Astrocyte (in vitro differentiated cells and primary cell): ENCODE data around the gene ADGRL1.

Experiments used
- EZH2 ChIP-seq: IDR thresholded peaks from 2 replicates; pipeline ENCODE4 v1.6.1; 2012; ENCODE audit warnings: mild to moderate bottlenecking, low read length, inconsistent platforms; ENCODE audit not compliant: insufficient read depth
- TF ChIP-seq, protein P1 (sequence below): IDR thresholded peaks from 2 replicates; pipeline ENCODE4 v1.5.1; 2011; ENCODE audit warnings: low read depth, mild to moderate bottlenecking, inconsistent platforms, low read length, moderate library complexity; ENCODE audit not compliant: insufficient read depth

DNA sequence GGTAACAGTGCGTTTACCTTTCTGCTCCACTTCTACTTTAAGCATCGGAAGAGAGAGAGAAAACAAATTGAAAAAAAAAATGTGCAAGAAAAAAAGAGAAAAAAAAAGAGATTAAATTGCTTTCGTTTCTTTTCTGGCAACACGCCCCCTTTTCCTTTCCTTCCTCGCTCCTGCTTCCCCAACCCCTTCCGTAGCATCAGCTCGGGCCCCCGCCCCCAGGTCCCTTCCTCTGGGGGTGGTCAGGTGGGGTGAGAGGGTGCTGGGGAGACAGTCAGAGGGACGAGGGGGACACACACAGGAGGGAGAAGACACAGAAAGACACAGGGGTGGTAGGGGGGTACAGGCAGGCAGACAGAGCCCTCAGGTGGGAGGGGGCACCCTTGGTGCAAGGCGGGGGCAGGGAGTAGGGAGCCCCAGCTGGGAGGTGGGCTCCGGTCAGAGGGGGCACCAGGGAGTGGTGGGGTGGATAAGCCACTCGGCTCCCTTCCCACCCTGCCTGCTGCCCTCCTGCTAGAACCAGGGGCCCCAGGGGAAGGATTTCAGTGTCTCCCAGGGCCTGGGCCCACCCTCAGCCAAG is 38.9 kb downstream of the ADGRL1 start:
- TF ChIP-seq, protein P1, sequence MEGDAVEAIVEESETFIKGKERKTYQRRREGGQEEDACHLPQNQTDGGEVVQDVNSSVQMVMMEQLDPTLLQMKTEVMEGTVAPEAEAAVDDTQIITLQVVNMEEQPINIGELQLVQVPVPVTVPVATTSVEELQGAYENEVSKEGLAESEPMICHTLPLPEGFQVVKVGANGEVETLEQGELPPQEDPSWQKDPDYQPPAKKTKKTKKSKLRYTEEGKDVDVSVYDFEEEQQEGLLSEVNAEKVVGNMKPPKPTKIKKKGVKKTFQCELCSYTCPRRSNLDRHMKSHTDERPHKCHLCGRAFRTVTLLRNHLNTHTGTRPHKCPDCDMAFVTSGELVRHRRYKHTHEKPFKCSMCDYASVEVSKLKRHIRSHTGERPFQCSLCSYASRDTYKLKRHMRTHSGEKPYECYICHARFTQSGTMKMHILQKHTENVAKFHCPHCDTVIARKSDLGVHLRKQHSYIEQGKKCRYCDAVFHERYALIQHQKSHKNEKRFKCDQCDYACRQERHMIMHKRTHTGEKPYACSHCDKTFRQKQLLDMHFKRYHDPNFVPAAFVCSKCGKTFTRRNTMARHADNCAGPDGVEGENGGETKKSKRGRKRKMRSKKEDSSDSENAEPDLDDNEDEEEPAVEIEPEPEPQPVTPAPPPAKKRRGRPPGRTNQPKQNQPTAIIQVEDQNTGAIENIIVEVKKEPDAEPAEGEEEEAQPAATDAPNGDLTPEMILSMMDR = no peak
- TF ChIP-seq EZH2 = no peak
